Vagina (tissue), 2 donors: ENCODE results near the gene LRRC74B.

ENCODE experiments used
- POLR2A ChIP-seq, 2 donors: fragments of 450-650 bp; IDR thresholded peaks; one replicate each; pipeline ENCODE4 v1.6.1; 2017; ENCODE audit warnings: antibody characterized with exemption in 2 of 2, mild to moderate bottlenecking in 2 of 2, moderate library complexity in 2 of 2
- TF ChIP-seq, protein P1 (sequence below), 3 experiments: fragments of 450-650 bp in 2 of 3; fragments of 200-600 bp in 1 of 3; sonication (generic) in 1 of 3; IDR thresholded peaks; one replicate each; pipeline ENCODE4 v1.5.1; 2017 to 2019; ENCODE audit warnings: antibody characterized with exemption in 3 of 3, mild to moderate bottlenecking in 2 of 3, moderate library complexity in 2 of 3

DNA sequence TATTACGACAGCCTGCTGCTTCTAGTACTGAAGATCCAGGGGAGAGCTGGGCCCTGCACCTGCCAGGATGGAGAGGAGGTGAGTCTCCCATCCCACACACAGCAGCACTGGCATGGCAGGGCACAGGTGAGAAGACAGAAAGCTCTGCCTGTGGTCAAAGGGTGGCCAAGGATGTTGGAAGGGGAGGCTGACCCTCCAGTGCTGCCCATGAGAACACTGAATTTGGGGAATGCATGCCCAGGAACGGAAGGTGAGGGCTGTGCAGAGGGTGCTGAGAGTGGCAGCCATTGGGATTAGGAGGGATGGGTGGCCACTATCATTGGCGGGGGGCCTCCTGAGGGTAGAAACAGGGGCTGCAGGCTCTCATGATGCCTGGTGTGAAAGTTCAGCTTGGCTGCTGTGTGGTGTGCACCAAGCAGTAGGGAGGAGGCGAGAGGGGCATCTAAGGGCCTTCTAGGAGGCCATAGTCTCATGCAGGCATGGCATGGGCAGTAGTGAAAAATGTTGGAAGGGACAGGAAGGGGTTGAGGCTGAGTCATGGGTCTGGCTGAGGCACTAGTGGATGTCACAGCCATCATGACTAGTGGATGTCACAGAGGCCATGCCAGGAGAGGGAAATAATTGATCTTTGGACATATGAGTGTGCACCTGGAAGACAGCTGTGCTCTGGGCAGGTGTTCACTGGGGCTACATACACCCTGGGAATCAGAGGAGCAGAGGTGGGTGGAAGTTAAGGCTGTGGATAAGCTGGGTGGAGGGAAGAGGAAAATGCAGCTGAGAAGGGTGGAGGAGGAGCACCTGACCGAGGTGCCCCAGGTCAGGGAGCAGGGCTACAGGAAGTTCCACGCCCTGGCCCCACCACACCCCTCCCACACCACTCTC, 2.5 kb upstream of the LRRC74B start:
- TF ChIP-seq, protein P1, sequence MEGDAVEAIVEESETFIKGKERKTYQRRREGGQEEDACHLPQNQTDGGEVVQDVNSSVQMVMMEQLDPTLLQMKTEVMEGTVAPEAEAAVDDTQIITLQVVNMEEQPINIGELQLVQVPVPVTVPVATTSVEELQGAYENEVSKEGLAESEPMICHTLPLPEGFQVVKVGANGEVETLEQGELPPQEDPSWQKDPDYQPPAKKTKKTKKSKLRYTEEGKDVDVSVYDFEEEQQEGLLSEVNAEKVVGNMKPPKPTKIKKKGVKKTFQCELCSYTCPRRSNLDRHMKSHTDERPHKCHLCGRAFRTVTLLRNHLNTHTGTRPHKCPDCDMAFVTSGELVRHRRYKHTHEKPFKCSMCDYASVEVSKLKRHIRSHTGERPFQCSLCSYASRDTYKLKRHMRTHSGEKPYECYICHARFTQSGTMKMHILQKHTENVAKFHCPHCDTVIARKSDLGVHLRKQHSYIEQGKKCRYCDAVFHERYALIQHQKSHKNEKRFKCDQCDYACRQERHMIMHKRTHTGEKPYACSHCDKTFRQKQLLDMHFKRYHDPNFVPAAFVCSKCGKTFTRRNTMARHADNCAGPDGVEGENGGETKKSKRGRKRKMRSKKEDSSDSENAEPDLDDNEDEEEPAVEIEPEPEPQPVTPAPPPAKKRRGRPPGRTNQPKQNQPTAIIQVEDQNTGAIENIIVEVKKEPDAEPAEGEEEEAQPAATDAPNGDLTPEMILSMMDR (IDR thresholded peaks at IDR 0.05): no peak
- no peak for TF ChIP-seq POLR2A (IDR thresholded peaks at IDR 0.05)
